ENCODE results near the gene CDKL2.

GRCh38 chr4:75547647-75548387 is 82.5 kb downstream of the CDKL2 start:
- TF ChIP-seq CTCF (conservative IDR thresholded peaks at IDR 0.05 in 1 of 2, IDR thresholded peaks at IDR 0.05 in 1 of 2; ENCODE audit: low read depth in 1 of 2, low read length in 2 of 2) (no peak), EZH2 (IDR thresholded peaks at IDR 0.05; ENCODE audit: low read length, missing control alignments) (no peak)
